ENCODE measurements around the gene KPNA1.
A peak's percentile ranks its signal among the peaks of the same experiment; 100 is the strongest.

The KPNA1 gene

DNA sequence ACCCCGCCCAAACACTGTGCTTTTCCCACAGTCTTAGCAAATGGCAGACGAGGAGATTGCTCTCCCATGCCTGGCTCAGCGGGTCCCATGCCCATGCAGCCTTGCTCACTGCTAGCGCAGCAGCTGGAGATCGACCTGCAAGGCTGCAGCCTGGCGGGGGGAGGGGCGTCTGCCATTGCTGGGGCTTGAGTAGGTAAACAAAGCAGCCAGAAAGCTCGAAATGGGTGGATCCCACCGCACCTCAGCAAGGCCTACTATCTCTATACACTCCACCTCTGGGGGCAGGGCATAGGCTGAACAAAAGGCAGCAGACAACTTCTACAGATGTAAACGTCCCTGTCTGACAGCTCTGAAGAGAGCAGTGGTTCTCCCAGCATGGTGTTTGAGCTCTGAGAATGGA lies 71.6 kb downstream of the KPNA1 start:
- DNase-seq (ENCODE audit: insufficient read length, low spot score), result no peak

DNA sequence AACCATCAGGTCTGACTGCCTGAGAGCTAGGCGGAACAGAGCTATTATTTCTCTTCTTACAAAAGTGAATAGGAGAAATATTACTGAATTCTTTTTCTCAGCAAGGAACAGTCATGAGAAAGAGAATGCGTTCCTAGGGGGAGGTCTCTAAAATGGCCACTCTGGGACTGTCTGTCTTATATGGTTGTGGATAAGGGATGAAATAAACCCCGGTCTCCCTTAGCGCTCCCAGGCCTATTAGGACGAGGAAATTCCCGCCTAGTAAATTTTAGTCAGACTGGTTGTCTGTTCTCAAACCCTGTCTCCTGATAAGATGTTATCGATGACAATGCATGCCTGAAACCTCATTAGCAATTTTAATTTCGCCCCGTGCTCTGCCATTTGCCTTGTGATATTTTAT lies 78.8 kb downstream of the KPNA1 start:
- DNase-seq (ENCODE audit: insufficient read length, low spot score) (no peak), FAIRE-seq (no peak)
- no peak for TF ChIP-seq TAF1 (IDR thresholded peaks at IDR 0.05; ENCODE audit: low read depth, low read length)
- no peak for TF ChIP-seq SPI1 (IDR thresholded peaks at IDR 0.05; ENCODE audit: low read depth, low read length)
- no peak for TF ChIP-seq POLR2AphosphoS5 (IDR thresholded peaks at IDR 0.05; ENCODE audit: low read depth, low read length)
- TF ChIP-seq POLR2A (IDR thresholded peaks at IDR 0.05; ENCODE audit: low read depth, low read length), result no peak
- TF ChIP-seq POU2F2 (IDR thresholded peaks at IDR 0.05; ENCODE audit: low read depth, low read length), result no peak
- no peak for TF ChIP-seq PAX5 (IDR thresholded peaks at IDR 0.05; ENCODE audit: insufficient read depth, low read length, severe bottlenecking)

More for the DNA sequence above, 71.6 kb downstream of the KPNA1 start:
- no peak for FAIRE-seq
- no peak for TF ChIP-seq POLR2AphosphoS5 (IDR thresholded peaks at IDR 0.05; ENCODE audit: low read depth, low read length)
- no peak for TF ChIP-seq SPI1 (IDR thresholded peaks at IDR 0.05; ENCODE audit: low read depth, low read length)
- no peak for TF ChIP-seq PAX5 (IDR thresholded peaks at IDR 0.05; ENCODE audit: insufficient read depth, low read length, severe bottlenecking)
- no peak for TF ChIP-seq POU2F2 (IDR thresholded peaks at IDR 0.05; ENCODE audit: low read depth, low read length)
- no peak for TF ChIP-seq TAF1 (IDR thresholded peaks at IDR 0.05; ENCODE audit: low read depth, low read length)
- TF ChIP-seq POLR2A (IDR thresholded peaks at IDR 0.05; ENCODE audit: low read depth, low read length), result no peak

DNA sequence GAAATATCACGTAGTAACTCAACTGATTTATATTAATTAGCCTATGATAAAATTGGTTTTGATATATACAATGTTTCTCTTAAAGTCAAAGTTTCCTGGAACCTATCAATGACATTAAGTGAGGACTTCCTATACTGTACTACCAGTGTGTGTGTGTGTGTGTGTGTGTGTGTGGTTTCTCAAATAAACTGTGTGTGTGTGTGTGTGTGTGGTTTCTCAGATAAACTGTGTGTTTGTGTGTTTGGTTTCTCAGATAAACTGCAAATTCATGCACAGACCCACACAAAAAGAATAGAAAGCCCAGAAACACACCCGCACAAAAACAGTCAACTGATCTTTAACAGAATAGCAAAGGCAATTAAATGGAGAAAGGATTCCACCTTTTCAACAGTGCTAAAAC lies 84.4 kb downstream of the KPNA1 start:
- DNase-seq (ENCODE audit: insufficient read length, low spot score) (no peak), FAIRE-seq (no peak)
- TF ChIP-seq POU2F2 (IDR thresholded peaks at IDR 0.05; ENCODE audit: low read depth, low read length) (no peak), SPI1 (IDR thresholded peaks at IDR 0.05; ENCODE audit: low read depth, low read length) (no peak), POLR2A (IDR thresholded peaks at IDR 0.05; ENCODE audit: low read depth, low read length) (no peak), PAX5 (IDR thresholded peaks at IDR 0.05; ENCODE audit: insufficient read depth, low read length, severe bottlenecking) (no peak), TAF1 (IDR thresholded peaks at IDR 0.05; ENCODE audit: low read depth, low read length) (no peak), POLR2AphosphoS5 (IDR thresholded peaks at IDR 0.05; ENCODE audit: low read depth, low read length) (no peak)

GRCh38 chr3:122427857-122428471 lies 86.8 kb downstream of the KPNA1 start:
- DNase-seq (ENCODE audit: insufficient read length, low spot score), result no peak
- peak; percentile 54 for FAIRE-seq
- TF ChIP-seq PAX5 (IDR thresholded peaks at IDR 0.05; ENCODE audit: insufficient read depth, low read length, severe bottlenecking) (no peak), POLR2AphosphoS5 (IDR thresholded peaks at IDR 0.05; ENCODE audit: low read depth, low read length) (no peak), SPI1 (IDR thresholded peaks at IDR 0.05; ENCODE audit: low read depth, low read length) (no peak), POLR2A (IDR thresholded peaks at IDR 0.05; ENCODE audit: low read depth, low read length) (no peak), POU2F2 (IDR thresholded peaks at IDR 0.05; ENCODE audit: low read depth, low read length) (no peak), TAF1 (IDR thresholded peaks at IDR 0.05; ENCODE audit: low read depth, low read length) (no peak)

DNA sequence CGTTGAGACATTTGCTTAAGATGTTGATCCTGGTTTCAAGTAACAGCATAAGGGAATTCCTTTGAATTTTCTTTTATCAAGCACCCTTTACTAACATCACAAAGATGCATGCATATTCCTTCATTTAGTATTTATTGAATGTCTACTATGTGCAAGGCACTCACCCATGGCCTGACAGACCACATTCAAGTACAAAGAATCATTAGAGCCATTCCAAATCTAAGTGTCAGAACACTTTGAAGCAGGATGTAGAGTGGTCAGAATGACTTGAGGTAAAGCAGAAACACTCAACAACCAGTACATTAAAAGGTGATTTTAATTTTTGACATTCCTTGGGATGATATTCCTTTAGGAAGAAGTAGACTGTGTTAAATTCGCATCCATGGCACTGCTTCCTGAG lies 92.9 kb downstream of the KPNA1 start:
- FAIRE-seq, result no peak
- TF ChIP-seq SPI1 (IDR thresholded peaks at IDR 0.05; ENCODE audit: low read depth, low read length) (no peak), POLR2A (IDR thresholded peaks at IDR 0.05; ENCODE audit: low read depth, low read length) (no peak), POLR2AphosphoS5 (IDR thresholded peaks at IDR 0.05; ENCODE audit: low read depth, low read length) (no peak), POU2F2 (IDR thresholded peaks at IDR 0.05; ENCODE audit: low read depth, low read length) (no peak), PAX5 (IDR thresholded peaks at IDR 0.05; ENCODE audit: insufficient read depth, low read length, severe bottlenecking) (no peak), TAF1 (IDR thresholded peaks at IDR 0.05; ENCODE audit: low read depth, low read length) (no peak)
- no peak for DNase-seq (ENCODE audit: insufficient read length, low spot score)

GRCh38 chr3:122421101-122421500 lies 93.6 kb downstream of the KPNA1 start:
- FAIRE-seq (no peak), DNase-seq (ENCODE audit: insufficient read length, low spot score) (no peak)
- TF ChIP-seq PAX5 (IDR thresholded peaks at IDR 0.05; ENCODE audit: insufficient read depth, low read length, severe bottlenecking), result no peak
- no peak for TF ChIP-seq POU2F2 (IDR thresholded peaks at IDR 0.05; ENCODE audit: low read depth, low read length)
- no peak for TF ChIP-seq POLR2AphosphoS5 (IDR thresholded peaks at IDR 0.05; ENCODE audit: low read depth, low read length)
- TF ChIP-seq TAF1 (IDR thresholded peaks at IDR 0.05; ENCODE audit: low read depth, low read length), result no peak
- TF ChIP-seq SPI1 (IDR thresholded peaks at IDR 0.05; ENCODE audit: low read depth, low read length), result no peak
- no peak for TF ChIP-seq POLR2A (IDR thresholded peaks at IDR 0.05; ENCODE audit: low read depth, low read length)

DNA sequence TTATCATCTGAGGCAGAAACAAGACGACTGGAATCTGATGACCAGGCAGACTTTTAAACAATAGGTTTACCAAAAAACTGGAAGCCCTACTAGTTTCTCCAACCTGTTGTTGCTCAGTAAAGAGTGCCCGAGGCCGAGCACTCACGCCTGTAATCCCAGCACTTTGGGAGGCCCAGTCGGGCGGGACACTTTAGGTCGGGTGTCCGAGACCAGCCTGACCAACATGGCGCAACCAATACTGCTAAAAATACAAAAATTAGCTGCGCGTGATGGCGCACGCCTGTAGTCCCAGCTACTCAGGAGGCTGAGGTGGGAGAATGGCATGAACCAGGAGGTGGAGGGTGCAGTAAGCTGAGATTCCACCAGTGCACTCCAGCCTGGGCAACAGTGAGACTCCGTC lies 97.8 kb downstream of the KPNA1 start:
- DNase-seq (ENCODE audit: insufficient read length, low spot score) (no peak), FAIRE-seq (peak; percentile 13)
- TF ChIP-seq POU2F2 (IDR thresholded peaks at IDR 0.05; ENCODE audit: low read depth, low read length), result no peak
- TF ChIP-seq PAX5 (IDR thresholded peaks at IDR 0.05; ENCODE audit: insufficient read depth, low read length, severe bottlenecking), result no peak
- TF ChIP-seq POLR2A (IDR thresholded peaks at IDR 0.05; ENCODE audit: low read depth, low read length), result no peak
- TF ChIP-seq SPI1 (IDR thresholded peaks at IDR 0.05; ENCODE audit: low read depth, low read length), result no peak
- TF ChIP-seq POLR2AphosphoS5 (IDR thresholded peaks at IDR 0.05; ENCODE audit: low read depth, low read length), result no peak
- no peak for TF ChIP-seq TAF1 (IDR thresholded peaks at IDR 0.05; ENCODE audit: low read depth, low read length)

DNA sequence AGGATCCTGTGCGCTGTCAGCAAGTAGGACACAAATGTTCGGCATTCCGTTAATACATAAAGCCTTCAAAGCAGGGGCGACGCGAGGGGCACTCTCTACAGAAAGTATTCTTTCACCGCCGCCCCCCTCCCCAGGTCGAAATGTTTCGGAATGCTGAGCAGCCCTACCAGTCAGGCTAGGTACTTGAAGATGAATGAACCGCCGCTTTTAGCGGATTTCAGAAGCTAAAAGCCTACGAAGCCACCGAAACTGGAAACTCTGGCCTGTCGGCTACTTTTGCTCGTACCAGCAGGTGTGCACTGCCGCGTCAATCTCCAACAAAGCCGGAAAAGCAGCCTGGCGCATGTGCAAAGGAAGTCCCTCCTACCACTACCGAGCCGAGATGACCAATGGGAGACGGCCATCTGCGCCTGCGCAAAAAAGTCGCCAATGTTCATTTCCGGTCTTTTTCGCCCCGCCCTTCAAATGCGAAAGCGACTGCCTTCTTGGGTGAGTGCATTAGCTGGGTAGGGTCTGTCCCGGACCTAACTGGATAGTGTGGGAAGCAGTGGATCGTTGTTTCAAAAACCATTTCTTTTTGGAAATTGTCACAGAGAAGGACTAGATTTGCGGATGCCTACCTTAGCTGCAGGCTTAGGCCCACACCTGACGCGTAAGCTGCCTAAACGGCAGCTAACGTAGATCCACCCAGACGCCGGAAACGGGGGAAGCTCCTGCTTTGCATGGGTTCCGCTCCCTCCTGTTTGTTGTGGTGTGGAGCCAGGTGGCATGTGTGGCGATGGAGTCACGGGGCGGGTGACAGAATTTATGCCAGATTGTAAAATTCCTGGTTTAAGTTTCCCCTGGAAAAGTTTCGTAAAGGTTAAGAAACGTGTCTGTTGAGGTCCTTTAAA lies 98.7 kb downstream of the KPNA1 start, which contains the start of gene WDR5B:
TSS of gene WDR5B (minus strand) at position 301 of the 893 bp plus-strand sequence. CDS start 534 bp downstream, outside the sequence.
- TF ChIP-seq POLR2A (IDR thresholded peaks at IDR 0.05; ENCODE audit: low read depth, low read length) (peak; percentile 97), POU2F2 (IDR thresholded peaks at IDR 0.05; ENCODE audit: low read depth, low read length) (peak; percentile 99), POLR2AphosphoS5 (IDR thresholded peaks at IDR 0.05; ENCODE audit: low read depth, low read length) (peak; percentile 91), TAF1 (IDR thresholded peaks at IDR 0.05; ENCODE audit: low read depth, low read length) (peak; percentile 85), PAX5 (IDR thresholded peaks at IDR 0.05; ENCODE audit: insufficient read depth, low read length, severe bottlenecking) (no peak), SPI1 (IDR thresholded peaks at IDR 0.05; ENCODE audit: low read depth, low read length) (peak; percentile 52)
- FAIRE-seq, result peak; percentile 99
- DNase-seq (ENCODE audit: insufficient read length, low spot score), result peak; percentile 65

All from GM12891 (cell line).